Neural cell (in vitro differentiated cells): Measurements from ENCODE around the gene CMC1. TPM values are rescaled to one million over a fixed set of nuclear protein-coding genes. Genes with fewer than 3 reads are reported as not detected.

Source experiments
- H2AFZ ChIP-seq: fragments of 200-600, 300-800 bp; sonication (generic), shearing (Covaris generic); 2 replicates; pipeline ENCODE4 v1.6.0; 2014; ENCODE audit warnings: low read depth, mild to moderate bottlenecking, antibody characterized with exemption, low read length, moderate library complexity
- H3F3A ChIP-seq: fragments of 200-600 bp; shearing (Covaris generic); 2 replicates; pipeline ENCODE4 v1.6.1; 2016; ENCODE audit warnings: mild to moderate bottlenecking, moderate library complexity, mixed read lengths, antibody characterized with exemption, low read length; ENCODE audit not compliant: insufficient read depth, poor library complexity, severe bottlenecking
- H3K27ac ChIP-seq: fragments of 200-600, 300-800 bp; sonication (generic), shearing (Covaris generic); 2 replicates; pipeline ENCODE4 v1.5.1; 2014; ENCODE audit warnings: mild to moderate bottlenecking, low read length, moderate library complexity
- H3K27me3 ChIP-seq: fragments of 300-800, 200-600 bp; sonication (generic), shearing (Covaris generic); 2 replicates; pipeline ENCODE4 v1.6.0; 2014; ENCODE audit warnings: mild to moderate bottlenecking, low read depth, low read length, moderate library complexity; ENCODE audit not compliant: insufficient read depth
- H3K36me3 ChIP-seq: fragments of 300-800, 200-600 bp; sonication (generic), shearing (Covaris generic); 2 replicates; pipeline ENCODE4 v1.5.1; 2014; ENCODE audit warnings: mild to moderate bottlenecking, antibody characterized with exemption, low read length, moderate library complexity; ENCODE audit not compliant: insufficient read depth
- H3K4me2 ChIP-seq: fragments of 300-800, 200-600 bp; sonication (generic), shearing (Covaris generic); 2 replicates; pipeline ENCODE4 v1.6.0; 2014; ENCODE audit warnings: mild to moderate bottlenecking, low read length
- H3K4me3 ChIP-seq: fragments of 300-800, 200-600 bp; sonication (generic), shearing (Covaris generic); 2 replicates; pipeline ENCODE4 v1.5.1; 2014; ENCODE audit warnings: mild to moderate bottlenecking, low read length, moderate library complexity
- H3K79me2 ChIP-seq: fragments of 200-600 bp; shearing (Covaris generic); replicated peaks from 2 replicates; pipeline ENCODE4 v1.6.0; 2014; ENCODE audit warnings: mild to moderate bottlenecking, low read length, moderate library complexity; ENCODE audit not compliant: insufficient read depth
- H3K9ac ChIP-seq: fragments of 300-800, 200-600 bp; sonication (generic), shearing (Covaris generic); 2 replicates; pipeline ENCODE4 v1.6.1; 2016; ENCODE audit warnings: mild to moderate bottlenecking, low read length, mixed read lengths
- H3K9me2 ChIP-seq: fragments of 200-600 bp; shearing (Covaris generic); 2 replicates; pipeline ENCODE4 v1.6.1; 2016; ENCODE audit warnings: mild to moderate bottlenecking, low read length, mixed read lengths; ENCODE audit not compliant: insufficient read depth
- H3K9me3 ChIP-seq: fragments of 200-600, 300-800 bp; sonication (generic), shearing (Covaris generic); 2 replicates; pipeline ENCODE4 v1.6.1; 2016; ENCODE audit warnings: mild to moderate bottlenecking, mixed run types, low read length, moderate library complexity, mixed read lengths
- H4K20me1 ChIP-seq: fragments of 200-600 bp; shearing (Covaris generic); 2 replicates; pipeline ENCODE4 v1.6.1; 2016; ENCODE audit warnings: mild to moderate bottlenecking, mixed run types; ENCODE audit not compliant: insufficient read depth
- EP300 ChIP-seq: fragments of 450-650 bp; conservative IDR thresholded peaks from 2 replicates; pipeline ENCODE4 v1.6.1; 2014; ENCODE audit warnings: antibody characterized with exemption, mild to moderate bottlenecking, moderate library complexity; ENCODE audit not compliant: poor library complexity, severe bottlenecking
- EZH2 ChIP-seq: fragments of 200-600, 300-800 bp; shearing (Covaris generic), sonication (generic); IDR thresholded peaks from 2 replicates; pipeline ENCODE4 v1.6.1; 2014; ENCODE audit warnings: antibody characterized with exemption, low read length, borderline replicate concordance, mild to moderate bottlenecking; ENCODE audit not compliant: insufficient read depth, poor library complexity, severe bottlenecking
- MXI1 ChIP-seq: fragments of 450-650 bp; conservative IDR thresholded peaks from 2 replicates; pipeline ENCODE4 v1.6.1; 2014; ENCODE audit warnings: antibody characterized with exemption, mild to moderate bottlenecking; ENCODE audit not compliant: poor library complexity, severe bottlenecking
- POLR2AphosphoS5 ChIP-seq: IDR thresholded peaks from 2 replicates; pipeline ENCODE4 v1.6.1; 2012
- RAD21 ChIP-seq: fragments of 450-650 bp; conservative IDR thresholded peaks from 2 replicates; pipeline ENCODE4 v1.6.1; 2014; ENCODE audit warnings: antibody characterized with exemption, mild to moderate bottlenecking, moderate library complexity
- SMC3 ChIP-seq: fragments of 450-650 bp; conservative IDR thresholded peaks from 2 replicates; pipeline ENCODE4 v1.6.1; 2014; ENCODE audit warnings: antibody characterized with exemption, mild to moderate bottlenecking, moderate library complexity; ENCODE audit not compliant: poor library complexity
- TAF1 ChIP-seq: IDR thresholded peaks from 2 replicates; pipeline ENCODE4 v1.6.1; 2012; ENCODE audit warnings: low read depth
- polyA plus RNA-seq: library from polyadenylated mRNA; depleted of rRNA; stranded (reverse); fragments of >200 nt; gene quantifications from 2 replicates; pipeline ENCODE4 v1.2.3, GENCODE V29; 2014
- TF ChIP-seq, protein P1 (sequence below): fragments of 450-650 bp; IDR thresholded peaks from 2 replicates; pipeline ENCODE4 v1.5.1; 2014; ENCODE audit warnings: antibody characterized with exemption, mild to moderate bottlenecking, moderate library complexity; ENCODE audit not compliant: poor library complexity, severe bottlenecking
- TF ChIP-seq, protein P2 (sequence below): IDR thresholded peaks from 2 replicates; pipeline ENCODE4 v1.6.1; 2012; ENCODE audit warnings: borderline replicate concordance

CMC1 gene
- polyA plus RNA-seq, 1 donor from 2014 or later = 8.7 TPM

DNA sequence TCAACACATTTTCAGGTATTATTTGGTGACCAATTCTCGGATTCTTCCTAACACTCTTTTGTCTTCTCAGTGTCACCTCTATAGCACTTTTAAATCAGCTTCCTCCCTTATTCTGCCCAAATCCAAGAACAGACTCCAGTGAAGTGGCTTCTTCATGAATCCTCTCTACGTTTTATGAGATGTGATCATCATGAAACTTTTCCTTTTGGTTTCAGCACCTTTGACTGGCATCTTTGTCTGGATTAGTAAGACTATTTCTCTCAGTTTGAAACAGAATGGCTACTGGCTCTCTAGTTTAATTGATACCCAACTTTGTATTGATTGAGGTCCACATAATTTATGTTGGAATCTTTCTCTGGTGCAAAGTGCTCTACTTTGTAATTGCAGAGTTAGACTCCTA, 45.6 kb downstream of the CMC1 start:
- H3K79me2 ChIP-seq = no peaks in the 10 kb centered on the region
- no peaks in the 10 kb centered on the region for H3K36me3 ChIP-seq
- no peak overlapping the region for H2AFZ ChIP-seq
- no peaks in the 10 kb centered on the region for H3F3A ChIP-seq
- no peak overlapping the region for H3K4me3 ChIP-seq
- H3K27ac ChIP-seq = no peak overlapping the region
- no peak overlapping the region for H3K4me2 ChIP-seq
- TF ChIP-seq, protein P1, sequence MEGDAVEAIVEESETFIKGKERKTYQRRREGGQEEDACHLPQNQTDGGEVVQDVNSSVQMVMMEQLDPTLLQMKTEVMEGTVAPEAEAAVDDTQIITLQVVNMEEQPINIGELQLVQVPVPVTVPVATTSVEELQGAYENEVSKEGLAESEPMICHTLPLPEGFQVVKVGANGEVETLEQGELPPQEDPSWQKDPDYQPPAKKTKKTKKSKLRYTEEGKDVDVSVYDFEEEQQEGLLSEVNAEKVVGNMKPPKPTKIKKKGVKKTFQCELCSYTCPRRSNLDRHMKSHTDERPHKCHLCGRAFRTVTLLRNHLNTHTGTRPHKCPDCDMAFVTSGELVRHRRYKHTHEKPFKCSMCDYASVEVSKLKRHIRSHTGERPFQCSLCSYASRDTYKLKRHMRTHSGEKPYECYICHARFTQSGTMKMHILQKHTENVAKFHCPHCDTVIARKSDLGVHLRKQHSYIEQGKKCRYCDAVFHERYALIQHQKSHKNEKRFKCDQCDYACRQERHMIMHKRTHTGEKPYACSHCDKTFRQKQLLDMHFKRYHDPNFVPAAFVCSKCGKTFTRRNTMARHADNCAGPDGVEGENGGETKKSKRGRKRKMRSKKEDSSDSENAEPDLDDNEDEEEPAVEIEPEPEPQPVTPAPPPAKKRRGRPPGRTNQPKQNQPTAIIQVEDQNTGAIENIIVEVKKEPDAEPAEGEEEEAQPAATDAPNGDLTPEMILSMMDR = no peak
- TF ChIP-seq RAD21 (no peak), POLR2AphosphoS5 (no peak), MXI1 (no peak), EZH2 (no peak), TAF1 (no peak), EP300 (no peak), SMC3 (no peak)
- TF ChIP-seq, protein P2, sequence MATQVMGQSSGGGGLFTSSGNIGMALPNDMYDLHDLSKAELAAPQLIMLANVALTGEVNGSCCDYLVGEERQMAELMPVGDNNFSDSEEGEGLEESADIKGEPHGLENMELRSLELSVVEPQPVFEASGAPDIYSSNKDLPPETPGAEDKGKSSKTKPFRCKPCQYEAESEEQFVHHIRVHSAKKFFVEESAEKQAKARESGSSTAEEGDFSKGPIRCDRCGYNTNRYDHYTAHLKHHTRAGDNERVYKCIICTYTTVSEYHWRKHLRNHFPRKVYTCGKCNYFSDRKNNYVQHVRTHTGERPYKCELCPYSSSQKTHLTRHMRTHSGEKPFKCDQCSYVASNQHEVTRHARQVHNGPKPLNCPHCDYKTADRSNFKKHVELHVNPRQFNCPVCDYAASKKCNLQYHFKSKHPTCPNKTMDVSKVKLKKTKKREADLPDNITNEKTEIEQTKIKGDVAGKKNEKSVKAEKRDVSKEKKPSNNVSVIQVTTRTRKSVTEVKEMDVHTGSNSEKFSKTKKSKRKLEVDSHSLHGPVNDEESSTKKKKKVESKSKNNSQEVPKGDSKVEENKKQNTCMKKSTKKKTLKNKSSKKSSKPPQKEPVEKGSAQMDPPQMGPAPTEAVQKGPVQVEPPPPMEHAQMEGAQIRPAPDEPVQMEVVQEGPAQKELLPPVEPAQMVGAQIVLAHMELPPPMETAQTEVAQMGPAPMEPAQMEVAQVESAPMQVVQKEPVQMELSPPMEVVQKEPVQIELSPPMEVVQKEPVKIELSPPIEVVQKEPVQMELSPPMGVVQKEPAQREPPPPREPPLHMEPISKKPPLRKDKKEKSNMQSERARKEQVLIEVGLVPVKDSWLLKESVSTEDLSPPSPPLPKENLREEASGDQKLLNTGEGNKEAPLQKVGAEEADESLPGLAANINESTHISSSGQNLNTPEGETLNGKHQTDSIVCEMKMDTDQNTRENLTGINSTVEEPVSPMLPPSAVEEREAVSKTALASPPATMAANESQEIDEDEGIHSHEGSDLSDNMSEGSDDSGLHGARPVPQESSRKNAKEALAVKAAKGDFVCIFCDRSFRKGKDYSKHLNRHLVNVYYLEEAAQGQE = no peak
- no peaks in the 10 kb centered on the region for H3K9me2 ChIP-seq
- no peaks in the 10 kb centered on the region for H3K9me3 ChIP-seq
- no peaks in the 10 kb centered on the region for H4K20me1 ChIP-seq
- H3K9ac ChIP-seq = no peak overlapping the region
- no peaks in the 10 kb centered on the region for H3K27me3 ChIP-seq

DNA sequence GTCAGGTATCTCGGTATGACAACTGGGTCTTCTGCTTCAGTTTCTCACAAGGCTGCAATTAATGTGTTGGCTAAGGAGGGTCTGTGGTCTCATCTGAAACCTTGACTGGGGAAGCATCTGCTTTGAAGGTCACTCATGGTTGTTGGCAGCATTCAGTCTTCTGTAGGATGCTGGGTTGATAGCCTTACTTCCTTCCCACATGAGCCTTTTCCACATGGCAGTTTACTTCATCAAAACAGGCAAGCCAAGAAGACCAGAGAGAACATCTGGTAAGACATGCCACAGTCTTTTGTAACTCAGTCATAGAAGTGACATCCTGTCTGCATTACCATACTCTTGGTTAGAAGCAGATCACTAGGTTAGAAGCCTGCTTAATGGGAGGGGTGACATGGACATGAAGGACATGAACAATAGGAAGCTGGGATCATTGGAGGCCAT, 49.5 kb downstream of the CMC1 start:
- H4K20me1 ChIP-seq = no peaks in the 10 kb centered on the region
- no peaks in the 10 kb centered on the region for H3K79me2 ChIP-seq
- no peak overlapping the region for H3K9ac ChIP-seq
- no peak overlapping the region for H3K4me3 ChIP-seq
- no peaks in the 10 kb centered on the region for H3F3A ChIP-seq
- no peak overlapping the region for H3K4me2 ChIP-seq
- H3K9me2 ChIP-seq = no peaks in the 10 kb centered on the region
- H3K36me3 ChIP-seq = no peaks in the 10 kb centered on the region
- H3K9me3 ChIP-seq = no peaks in the 10 kb centered on the region
- no peak for TF ChIP-seq TAF1
- TF ChIP-seq, protein P1 = no peak
- no peak for TF ChIP-seq POLR2AphosphoS5
- no peak for TF ChIP-seq SMC3
- TF ChIP-seq RAD21 = no peak
- TF ChIP-seq, protein P2 = no peak
- no peak for TF ChIP-seq EZH2
- no peak for TF ChIP-seq EP300
- no peak for TF ChIP-seq MXI1
- no peak overlapping the region for H2AFZ ChIP-seq
- no peaks in the 10 kb centered on the region for H3K27me3 ChIP-seq
- no peak overlapping the region for H3K27ac ChIP-seq
